Activated CD8-positive, alpha-beta memory T cell treated with anti-CD3 and anti-CD28 coated beads for 36 hours (primary cell): ENCODE results near the gene RAF1. TPM values are rescaled to one million over a fixed set of nuclear protein-coding genes. Genes with fewer than 3 reads are reported as not detected.
"Not testable (repeated sequence)": the region's sequence is repeated elsewhere in the genome, so short reads cannot be mapped to it uniquely, and the experiment has no call there.

Source experiments
- CTCF ChIA-PET: fragments of 350-600 bp; sonication (Branson Sonifier 250); formaldehyde crosslinking; loops from one replicate; lab custom pipeline; 2021; ENCODE audit warnings: antibody characterized with exemption; lab: Charles Lee
- POLR2A ChIA-PET: fragments of 350-600 bp; sonication (Branson Sonifier 250); formaldehyde crosslinking; loops from one replicate; lab custom pipeline; 2021; ENCODE audit warnings: antibody characterized with exemption; lab: Charles Lee
- total RNA-seq, 2 experiments: library from RNA; stranded (reverse); gene quantifications; one replicate each; pipeline ENCODE4 v1.2.3, GENCODE V29; 2021

The RAF1 gene
- total RNA-seq, 2 experiments from 2014 or later = 79.8 to 80.9 TPM

DNA sequence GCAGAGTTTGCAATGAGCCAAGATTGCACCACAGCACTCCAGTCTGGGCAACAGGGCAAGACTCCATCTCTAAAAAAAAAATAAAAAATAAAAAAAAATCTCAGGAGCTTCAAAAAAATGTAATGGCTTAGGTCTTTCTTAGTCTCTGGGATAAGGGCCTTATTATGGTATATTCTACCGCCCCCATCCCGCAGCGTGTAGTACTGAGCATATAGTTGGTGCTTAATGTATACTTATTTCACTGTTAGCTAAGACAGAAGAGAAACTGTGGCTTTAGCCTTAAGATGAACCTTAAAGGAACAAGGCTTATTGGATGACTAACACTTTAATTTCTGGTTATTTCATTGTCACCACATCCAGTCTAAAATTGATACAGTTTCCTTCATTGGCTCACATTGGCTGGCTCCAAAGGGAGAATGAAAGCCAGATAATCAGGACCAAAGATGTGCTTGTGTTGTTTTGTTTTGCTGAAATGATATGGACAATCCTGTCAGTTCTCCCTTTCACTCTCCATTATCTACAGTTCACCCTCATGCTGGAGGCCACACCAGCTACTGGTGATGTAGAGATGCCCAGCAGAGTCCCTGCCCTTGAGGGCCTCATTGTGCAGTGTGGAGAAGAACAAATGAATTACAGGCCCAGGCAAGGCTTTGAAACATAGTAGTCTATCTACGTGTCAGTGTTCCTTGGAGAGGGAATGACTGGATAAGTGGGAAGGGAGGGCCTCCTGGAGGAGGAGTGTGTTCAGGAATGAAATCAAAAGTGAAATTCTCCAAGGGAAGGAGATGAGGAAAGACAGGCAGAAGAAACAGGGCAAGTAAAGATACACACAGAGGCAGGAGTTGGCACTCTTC is 17.4 kb upstream of the RAF1 start:
- ChIA-PET CTCF (no interaction called here), POLR2A (no interaction called here)

DNA sequence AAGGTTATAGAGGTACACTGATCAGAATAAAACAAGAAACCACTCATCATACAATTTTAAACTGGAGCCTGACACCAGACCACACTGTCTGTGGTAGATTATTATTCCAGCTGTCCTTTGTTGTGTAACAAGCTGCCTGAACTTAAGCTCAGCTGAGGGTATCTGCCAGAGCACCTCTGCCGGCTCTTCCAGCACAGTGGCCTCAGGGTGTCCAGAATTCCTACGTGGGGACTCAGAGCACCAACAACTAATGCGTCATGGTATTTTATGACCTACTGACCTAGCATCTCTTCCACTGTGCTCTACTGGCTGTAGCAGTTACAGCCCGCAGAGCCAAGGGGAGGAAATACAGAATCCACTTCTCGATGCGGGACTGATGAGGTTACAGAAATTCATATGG is 15.6 kb upstream of the RAF1 start:
- ChIA-PET CTCF (interaction anchor here (0.6 kb wide), 1 partner anchor 13 kb away, joined by 3 read pairs; no protein-coding TSS in a partner anchor), POLR2A (no interaction called here)

DNA sequence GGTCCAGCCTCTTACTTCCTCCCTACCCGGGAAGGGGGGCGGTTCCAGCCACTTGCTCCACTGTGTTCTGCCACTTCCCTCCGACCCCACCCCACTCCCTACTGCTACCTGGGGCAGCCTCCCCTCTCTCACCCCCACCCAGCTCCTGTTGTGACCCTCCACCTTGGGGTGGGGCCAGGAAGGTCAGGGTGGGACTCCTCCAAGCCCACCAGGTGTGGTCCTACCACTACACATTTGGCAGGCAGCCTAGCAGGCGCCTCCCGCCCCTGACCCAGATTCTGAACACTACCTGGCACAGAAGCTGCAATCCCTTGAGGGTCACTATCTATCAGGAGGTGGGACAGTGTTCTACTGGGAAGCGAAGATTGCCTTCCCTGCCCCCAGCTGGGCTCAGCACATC is 13.7 kb upstream of the RAF1 start:
- CTCF ChIA-PET = no interaction called here
- POLR2A ChIA-PET = no interaction called here

DNA sequence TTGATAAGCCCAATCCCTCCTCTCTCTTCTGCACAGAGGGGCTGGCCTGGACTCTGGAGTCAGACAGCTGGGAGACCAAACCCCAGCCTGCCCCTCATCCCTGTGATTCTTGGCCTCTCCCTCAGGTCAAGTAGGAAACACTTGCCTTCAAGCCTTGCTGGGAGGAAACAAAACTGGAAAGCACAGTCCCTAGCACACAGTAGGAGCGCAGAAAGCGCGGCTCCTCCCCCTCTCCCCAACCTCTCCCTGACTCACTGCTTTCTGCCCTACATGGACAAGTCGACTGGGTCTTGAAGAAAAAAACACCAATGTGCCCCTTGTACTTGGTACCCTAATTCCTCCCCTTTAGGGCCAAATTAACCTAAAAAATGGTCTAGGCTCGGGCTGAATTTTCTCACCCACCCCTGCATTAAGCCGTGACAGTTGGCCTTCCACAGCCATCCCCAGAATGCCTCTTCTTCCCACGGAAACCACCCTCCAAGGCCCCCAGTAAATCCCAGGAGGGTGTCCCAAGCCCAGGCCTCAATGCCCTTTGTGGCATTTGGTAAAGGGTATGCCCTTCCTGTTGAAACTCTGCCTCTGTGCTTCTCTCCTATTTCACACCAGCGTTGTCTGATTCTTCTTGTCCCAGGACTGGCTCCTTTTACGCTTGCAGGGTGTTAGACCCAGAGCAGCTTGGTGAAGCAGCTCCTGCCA is 11.3 kb upstream of the RAF1 start:
- ChIA-PET CTCF (no interaction called here), POLR2A (no interaction called here)

DNA sequence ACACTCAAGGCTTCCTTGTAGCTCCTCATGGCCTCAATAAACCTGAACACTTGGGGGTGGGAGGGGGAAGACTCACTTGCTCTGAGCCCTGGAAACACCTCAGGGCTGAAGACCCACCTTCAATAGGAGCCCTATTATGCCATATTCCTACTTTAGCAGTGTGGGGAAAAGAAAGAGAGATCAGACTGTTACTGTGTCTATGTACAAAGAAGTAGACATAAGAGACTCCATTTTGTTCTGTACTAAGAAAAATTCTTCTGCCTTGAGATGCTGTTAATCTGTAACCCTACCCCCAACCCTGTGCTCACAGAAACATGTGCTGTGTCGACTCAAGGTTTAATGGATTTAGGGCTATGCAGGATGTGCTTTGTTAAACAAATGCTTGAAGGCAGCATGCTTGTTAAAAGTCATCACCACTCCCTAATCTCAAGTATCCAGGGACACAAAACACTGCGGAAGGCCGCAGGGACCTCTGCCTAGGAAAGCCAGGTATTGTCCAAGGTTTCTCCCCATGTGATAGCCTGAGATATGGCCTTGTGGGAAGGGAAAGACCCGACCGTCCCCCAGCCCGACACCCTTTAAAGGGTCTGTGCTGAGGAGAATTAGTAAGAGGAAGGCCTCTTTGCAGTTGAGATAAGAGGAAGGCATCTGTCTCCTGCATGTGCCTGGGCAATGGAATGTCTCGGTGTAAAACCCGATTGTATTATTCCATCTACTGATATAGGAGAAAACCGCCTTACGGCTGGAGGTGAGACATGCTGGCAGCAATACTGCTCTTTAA is 10.2 kb upstream of the RAF1 start:
- POLR2A ChIA-PET, CTCF ChIA-PET: not testable (repeated sequence)

DNA sequence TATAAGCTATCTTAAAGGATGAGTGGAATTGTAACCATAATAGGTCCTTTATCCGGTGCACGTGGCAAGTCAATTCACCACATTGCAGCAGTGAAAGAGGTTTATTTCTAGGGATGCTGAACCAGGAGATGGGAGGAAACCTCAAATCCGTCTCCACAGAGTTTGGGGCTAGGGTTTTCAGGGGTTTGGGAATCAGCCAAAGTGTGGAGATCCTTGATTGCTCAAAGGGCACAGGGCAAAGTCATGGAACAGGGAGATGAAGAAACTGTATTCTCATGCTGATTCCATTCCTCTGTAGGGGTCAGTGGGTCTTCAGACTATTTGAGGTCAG is 7.2 kb upstream of the RAF1 start:
- ChIA-PET CTCF (no interaction called here), POLR2A (no interaction called here)

DNA sequence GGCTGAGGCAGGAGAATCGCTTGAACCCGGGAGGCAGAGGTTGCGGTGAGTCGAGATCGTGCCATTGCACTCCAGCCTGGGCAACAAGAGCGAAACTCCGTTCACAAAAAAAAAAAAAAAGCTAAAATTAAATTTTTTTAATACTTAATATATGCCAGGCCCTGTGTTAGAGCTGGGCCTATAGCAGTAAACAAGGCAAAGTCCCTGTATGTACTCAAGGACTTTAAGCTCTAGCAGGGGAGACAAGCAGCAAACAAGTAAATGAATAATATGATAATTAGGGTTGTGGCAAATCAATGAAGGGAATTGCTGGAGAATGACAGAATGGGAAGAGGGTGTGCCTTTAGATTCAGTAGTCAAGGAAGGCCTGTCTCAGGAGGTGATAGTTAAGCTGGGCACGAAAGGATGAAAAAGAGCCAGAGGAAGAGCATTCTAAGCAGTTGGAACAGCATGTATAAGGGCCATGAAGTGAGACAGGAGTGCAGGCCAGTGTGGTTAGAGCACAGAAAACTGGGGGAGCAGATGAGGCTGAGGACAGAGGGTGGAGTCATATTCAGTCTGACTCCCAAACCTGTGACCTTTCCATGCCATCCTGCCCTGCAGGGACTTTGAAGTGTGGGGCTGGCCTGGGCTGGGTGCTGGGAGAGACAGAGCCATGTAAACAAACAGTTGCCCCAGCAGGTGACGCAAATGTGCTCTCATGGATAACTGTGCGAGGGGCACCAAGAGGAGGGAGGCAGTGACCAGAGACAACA is 6.6 kb upstream of the RAF1 start:
- ChIA-PET POLR2A (interaction anchor here (0.5 kb wide), 1 partner anchor 12 kb away, joined by 5 read pairs; no protein-coding TSS in a partner anchor), CTCF (no interaction called here)

DNA sequence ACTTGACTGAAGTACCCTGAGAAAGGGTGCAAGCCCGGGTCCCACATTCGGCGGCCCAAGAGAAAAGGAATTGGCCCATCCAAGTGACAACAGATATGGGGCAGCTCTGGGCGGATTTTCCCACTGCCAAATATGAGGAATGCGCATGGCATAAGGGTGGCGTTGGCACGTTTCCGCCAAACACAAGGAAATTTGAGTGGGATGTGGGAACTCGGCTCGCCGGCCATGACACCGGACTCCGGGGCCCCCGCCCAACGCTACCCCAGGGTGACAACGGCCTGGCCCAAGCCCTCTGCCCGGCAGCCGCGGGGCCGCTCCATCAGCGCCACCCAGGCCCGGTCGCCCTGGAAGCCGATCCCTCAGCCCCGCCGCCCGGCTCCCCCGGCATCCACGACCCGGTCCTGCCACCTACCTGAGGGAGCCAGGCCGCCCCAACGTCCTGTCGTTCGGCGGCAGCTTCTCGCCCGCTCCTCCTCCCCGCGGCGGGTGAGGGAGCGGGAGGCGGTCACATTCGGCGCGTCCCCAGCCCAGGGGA is 449 bp downstream of the RAF1 start:
- ChIA-PET CTCF (no interaction called here), POLR2A (interaction anchor here (0.5 to 1.4 kb wide), 5 partner anchors 43 to 1082 kb away, joined by 3 to 6 read pairs (median 4); partner anchors contain the start of gene RPL32)

DNA sequence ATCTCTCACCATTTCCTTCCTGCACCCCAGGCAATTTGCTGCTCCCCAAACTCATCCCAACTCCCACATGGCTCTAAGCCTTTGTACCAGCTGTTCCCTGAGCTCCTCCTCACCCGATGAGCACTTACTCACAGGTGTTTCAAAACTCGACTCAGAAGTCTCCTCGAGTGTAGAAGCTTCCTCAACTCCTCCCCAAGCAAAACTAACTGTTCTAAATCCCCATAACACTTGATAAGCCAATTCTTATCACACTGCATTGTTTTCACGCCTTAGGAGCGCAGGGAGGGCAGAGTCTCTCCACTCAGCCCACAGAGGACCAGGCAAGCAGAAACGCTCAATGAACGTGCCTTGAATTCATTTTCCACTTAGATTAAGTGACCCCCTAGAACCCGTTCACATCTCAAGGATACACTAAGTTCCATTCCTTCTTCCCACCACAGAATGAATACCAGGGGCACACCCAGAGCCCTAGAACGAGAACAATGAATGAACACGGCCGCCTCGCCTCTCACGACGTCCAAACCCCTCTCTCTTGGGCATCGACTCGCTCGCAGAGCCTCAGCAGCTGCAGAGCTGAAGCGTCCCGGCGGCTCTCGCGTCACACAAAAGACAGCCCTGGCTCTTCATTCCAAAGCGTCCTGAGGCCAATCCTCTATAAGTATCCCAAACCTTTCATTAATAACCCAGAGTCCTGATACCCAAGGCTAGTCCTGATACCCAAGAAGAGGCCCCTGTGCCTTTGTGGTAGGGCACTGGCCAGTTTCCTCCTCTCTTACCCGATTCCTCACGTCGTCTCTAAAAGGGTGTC is 1.1 kb downstream of the RAF1 start:
- ChIA-PET CTCF (interaction anchor here (1.0 kb wide), 1 partner anchor 55 kb away, joined by 3 read pairs; no protein-coding TSS in a partner anchor), POLR2A (interaction anchor here (0.7 to 1.4 kb wide), 3 partner anchors 175 to 182 kb away, joined by 3 to 4 read pairs (median 4); partner anchors contain the start of gene RPL32)

DNA sequence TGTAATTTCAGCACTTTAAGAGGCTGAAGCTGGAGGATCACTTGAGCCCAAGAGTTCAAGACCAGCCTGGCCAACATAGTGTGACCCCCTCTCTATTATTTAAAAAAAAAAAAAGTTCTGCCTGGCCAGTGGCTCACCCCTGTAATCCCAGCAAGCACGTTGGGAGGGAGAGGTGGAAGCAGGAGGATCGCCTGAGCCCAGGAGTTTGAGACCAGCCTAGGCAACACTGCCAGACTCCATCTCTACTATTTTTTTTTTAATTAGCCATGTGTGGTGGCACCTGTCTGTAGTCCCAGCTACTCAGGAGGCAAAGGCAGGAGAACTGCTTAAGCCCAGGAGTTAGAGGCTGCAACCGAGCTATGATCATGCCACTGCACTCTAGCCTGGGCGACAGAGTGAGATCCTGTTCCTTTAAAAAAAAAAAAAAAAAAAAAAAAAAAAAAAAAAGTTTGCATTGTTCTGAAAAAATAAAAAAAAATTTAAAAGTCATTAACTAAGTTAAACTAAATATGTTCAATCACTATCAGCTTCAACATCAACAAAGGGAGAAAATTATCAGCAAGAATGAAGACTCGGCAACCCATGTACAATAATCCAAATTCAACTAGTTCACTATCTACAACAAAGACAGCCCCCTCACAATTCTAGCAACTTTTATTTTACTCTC is 1.9 kb downstream of the RAF1 start:
- POLR2A ChIA-PET = interaction anchor here (0.7 kb wide), 1 partner anchor 174 kb away, joined by 3 read pairs; no protein-coding TSS in a partner anchor
- CTCF ChIA-PET = interaction anchor here (1.0 kb wide), 1 partner anchor 55 kb away, joined by 3 read pairs; no protein-coding TSS in a partner anchor

DNA sequence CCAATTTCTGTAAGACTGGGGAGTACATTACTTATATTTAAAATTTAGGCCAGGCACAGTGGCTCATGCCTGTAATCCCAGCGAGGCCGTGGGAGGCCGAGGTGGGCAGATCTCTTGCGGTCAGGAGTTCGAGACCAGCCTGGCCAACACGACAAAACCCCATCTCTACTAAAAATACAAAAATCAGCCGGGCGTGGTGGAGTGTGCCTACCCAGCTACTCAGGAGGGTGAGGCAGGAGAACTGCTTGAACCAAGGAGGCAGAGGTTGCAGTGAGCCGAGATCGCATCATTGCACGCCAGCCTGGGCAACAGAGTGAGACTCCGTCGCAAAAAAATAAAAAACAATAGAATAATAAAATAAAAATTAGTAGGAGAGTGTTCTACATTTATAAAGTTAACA is 2.5 kb downstream of the RAF1 start:
- CTCF ChIA-PET, POLR2A ChIA-PET: not testable (repeated sequence)

DNA sequence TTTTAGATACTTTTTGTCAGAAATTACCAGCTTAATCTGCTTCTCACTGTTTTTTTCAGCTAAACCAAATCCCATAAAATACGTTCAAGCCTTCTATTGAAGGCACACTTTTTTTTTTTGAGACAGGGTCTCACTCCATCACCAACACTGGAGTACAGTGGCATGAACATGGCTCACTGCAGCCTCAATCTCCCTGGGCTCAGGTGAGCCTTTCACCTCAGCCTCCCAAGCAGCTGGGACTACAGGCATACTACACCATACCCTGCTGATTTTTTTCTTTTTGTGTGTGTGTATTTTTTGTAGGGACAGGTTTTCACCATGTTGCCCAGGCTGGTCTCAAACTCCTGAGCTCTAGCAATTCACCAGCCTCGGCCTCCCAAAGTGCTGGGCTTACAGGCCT is 3.7 kb downstream of the RAF1 start:
- ChIA-PET POLR2A (no interaction called here), CTCF (interaction anchor here (0.9 kb wide), 1 partner anchor 53 kb away, joined by 3 read pairs; no protein-coding TSS in a partner anchor)

DNA sequence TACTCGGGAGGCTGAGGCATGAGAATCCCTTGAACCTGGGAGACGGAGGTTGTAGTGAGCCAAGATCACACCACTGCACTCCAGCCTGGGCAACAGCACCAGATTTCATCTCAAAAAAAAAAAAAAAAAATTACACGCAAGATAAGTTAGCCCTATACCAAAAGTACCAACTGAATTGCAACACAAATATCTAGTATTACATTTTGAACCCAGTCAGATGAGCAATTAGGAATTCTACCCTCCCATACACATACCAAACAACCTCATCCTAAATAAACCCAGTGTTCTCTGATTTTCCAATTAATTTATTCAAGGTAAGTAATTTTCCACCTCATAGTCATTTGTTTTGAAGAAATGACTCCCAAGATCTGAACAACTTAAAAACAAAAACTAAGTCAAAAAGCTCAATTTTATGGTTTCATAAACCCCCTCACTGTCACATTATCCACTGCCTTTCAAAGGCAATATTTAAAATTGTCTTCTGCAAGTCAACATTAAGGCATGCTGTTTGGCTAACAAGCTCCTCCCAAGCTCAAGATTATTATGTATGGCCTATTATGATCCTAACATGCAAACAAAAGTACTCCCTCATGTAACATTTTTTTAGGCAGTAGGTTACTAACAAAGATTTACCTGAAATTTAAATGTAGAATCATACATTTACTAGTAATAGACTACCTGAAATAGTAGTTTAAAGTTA is 4.5 kb downstream of the RAF1 start:
- CTCF ChIA-PET = interaction anchor here (0.7 to 0.8 kb wide), 2 partner anchors 43 to 74 kb away, joined by 3 read pairs; no protein-coding TSS in a partner anchor
- POLR2A ChIA-PET = interaction anchor here (0.7 kb wide), 1 partner anchor 11 kb away, joined by 5 read pairs; no protein-coding TSS in a partner anchor

DNA sequence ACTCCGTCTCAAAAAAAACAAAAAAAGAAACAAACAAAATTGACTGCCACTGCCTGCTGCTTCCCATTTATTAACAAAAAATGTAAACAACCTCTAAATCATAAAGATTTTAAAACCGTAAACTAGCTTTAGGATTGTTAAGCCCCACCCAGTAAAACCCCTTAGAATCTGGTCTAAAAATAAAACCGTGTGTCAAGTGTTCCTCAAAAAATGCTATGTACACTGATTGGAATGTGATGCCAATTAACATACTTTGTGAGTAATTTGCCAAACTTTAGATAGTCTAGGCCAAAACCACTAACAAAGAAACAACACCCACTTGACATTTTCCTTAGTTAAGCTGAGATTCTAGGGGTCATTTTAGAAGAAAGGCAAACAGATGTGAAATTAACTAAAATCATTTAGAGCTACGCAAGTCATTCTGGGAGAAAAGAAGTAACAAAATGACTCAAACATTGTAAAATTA is 5.3 kb downstream of the RAF1 start:
- ChIA-PET CTCF (interaction anchor here (0.7 to 0.8 kb wide), 2 partner anchors 42 to 74 kb away, joined by 3 read pairs; no protein-coding TSS in a partner anchor), POLR2A (interaction anchor here (0.7 kb wide), 1 partner anchor 12 kb away, joined by 5 read pairs; no protein-coding TSS in a partner anchor)

DNA sequence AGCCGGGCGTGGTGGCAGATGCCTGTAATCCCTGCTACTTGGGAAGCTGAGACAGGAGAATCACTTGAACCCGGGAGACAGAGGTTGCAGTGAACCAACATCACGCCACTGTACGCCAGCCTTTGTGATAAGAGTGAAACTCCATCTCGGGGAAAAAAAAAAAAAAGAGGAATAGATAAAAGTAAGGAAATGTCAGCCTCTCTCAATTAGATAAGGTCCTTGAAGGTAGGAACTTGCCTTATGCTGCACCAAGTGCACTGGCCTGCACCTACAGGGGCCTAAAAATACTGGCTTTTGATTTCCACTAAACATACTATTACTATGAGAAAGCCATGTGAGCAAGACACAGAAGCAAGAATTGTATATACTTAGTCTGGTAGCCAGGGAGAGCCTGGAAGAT is 7.1 kb downstream of the RAF1 start:
- ChIA-PET POLR2A (no interaction called here), CTCF (no interaction called here)

DNA sequence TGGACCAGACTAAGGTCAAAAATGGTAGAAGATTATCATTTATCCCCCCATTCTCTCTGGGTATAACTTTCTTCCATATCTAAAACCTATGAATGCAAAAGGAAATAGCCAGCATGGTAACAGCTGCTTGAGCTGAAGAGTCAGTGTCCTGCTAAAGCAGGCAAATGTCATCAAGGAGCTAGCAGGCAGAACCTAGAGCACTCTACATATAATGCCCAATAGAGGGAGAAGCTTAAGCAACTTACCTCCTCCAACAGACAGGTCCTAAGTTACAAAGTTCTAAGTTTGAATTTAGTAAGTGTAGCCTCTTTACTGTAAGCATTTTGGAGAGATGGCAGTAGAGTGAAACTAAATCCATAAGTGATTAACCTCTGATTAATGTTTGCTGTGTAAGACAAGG is 7.7 kb downstream of the RAF1 start:
- POLR2A ChIA-PET = no interaction called here
- CTCF ChIA-PET = no interaction called here
